HCT116 (cell line): ENCODE data around the gene POLG. TPM values are rescaled to one million over a fixed set of nuclear protein-coding genes. Genes with fewer than 3 reads are reported as not detected.
"Not testable (repeated sequence)": the region's sequence is repeated elsewhere in the genome, so short reads cannot be mapped to it uniquely, and the experiment has no call there.

Experiments used
- ATAC-seq: fragments of 200-7000 bp; cut with Tn5 transposase; 2 replicates; pipeline ENCODE4 v1.9.1; 2020; ENCODE audit warnings: mild to moderate bottlenecking, moderate library complexity
- BruUV-seq: library from RNA; stranded (reverse); fragments of 400-500 nt; replicated peaks from 2 replicates; lab custom pipeline; 2021; lab: Mats Ljungman, UMichigan
- CTCF ChIA-PET: fragments of 300-600 bp; sonication (Branson Sonifier 250); formaldehyde crosslinking; loops from one replicate; lab custom pipeline; 2021; ENCODE audit warnings: antibody characterized with exemption; lab: Charles Lee
- POLR2A ChIA-PET: fragments of 300-600, 350-600 bp; sonication (Branson Sonifier 250); formaldehyde crosslinking; loops from one replicate; lab custom pipeline; 2021; ENCODE audit warnings: antibody characterized with exemption; lab: Charles Lee
- RAD21 ChIA-PET, 2 experiments: fragments of 300-600 bp; sonication (Branson Sonifier 250); formaldehyde crosslinking; loops; one replicate each; lab custom pipeline; 2023; ENCODE audit warnings: low total read pairs in 2 of 2; ENCODE audit not compliant: uncharacterized antibody in 2 of 2, unreplicated experiment in 2 of 2, low non-redundant PET in 1 of 2; lab: Charles Lee
- DNase-seq: peaks from one replicate; pipeline ENCODE4 v3.0.0-alpha.2; 2010; ENCODE audit warnings: low read depth, low spot score
- H2AFZ ChIP-seq: fragments of 200-600 bp; shearing (Covaris generic), sonication (generic); 2 replicates; pipeline ENCODE4 v1.6.1; 2017; ENCODE audit warnings: low read depth, mixed run types, mixed read lengths, antibody characterized with exemption, low read length; ENCODE audit not compliant: poor library complexity, severe bottlenecking
- H3K27ac ChIP-seq: 2 replicates; pipeline ENCODE4 v1.5.1; 2012; ENCODE audit warnings: low read depth, low read length
- H3K27me3 ChIP-seq: fragments of 200-600 bp; sonication (generic); 2 replicates; pipeline ENCODE4 v1.6.1; 2016; ENCODE audit warnings: mixed run types, low read length, mixed read lengths; ENCODE audit not compliant: insufficient read depth
- H3K36me3 ChIP-seq, 2 experiments: fragments of 200-500 bp in 1 of 2; fragments of 200-600 bp in 1 of 2; sonication (Bioruptor generic) in 1 of 2; sonication (generic) in 1 of 2; 2 replicates each; pipeline versions ENCODE4 v1.5.1 to v1.6.1; 2014 to 2016; ENCODE audit warnings: low read length in 2 of 2, inconsistent platforms in 1 of 2, mixed read lengths in 1 of 2, mixed run types in 1 of 2; ENCODE audit not compliant: insufficient read depth in 2 of 2, control insufficient read depth in 1 of 2
- H3K4me1 ChIP-seq, 2 experiments: fragments of 200-600 bp in 1 of 2; sonication (generic) in 1 of 2; 2 replicates each; pipeline versions ENCODE4 v1.5.1 to v1.6.1; 2012 to 2017; ENCODE audit warnings: low read length in 2 of 2, inconsistent platforms in 1 of 2, mild to moderate bottlenecking in 1 of 2, mixed read lengths in 1 of 2, mixed run types in 1 of 2, moderate library complexity in 1 of 2; ENCODE audit not compliant: insufficient read depth in 2 of 2, control insufficient read depth in 1 of 2
- H3K4me2 ChIP-seq: fragments of 200-600 bp; sonication (generic); 2 replicates; pipeline ENCODE4 v1.6.1; 2017; ENCODE audit warnings: mixed run types, low read length, mixed read lengths
- H3K4me3 ChIP-seq, 2 experiments: fragments of 200-600 bp in 1 of 2; sonication (generic) in 1 of 2; replicated peaks in 1 of 2; 2 replicates each; pipeline ENCODE4 v1.5.1; 2011 to 2016; ENCODE audit warnings: low read length in 2 of 2, control low read depth in 1 of 2, low read depth in 1 of 2, mild to moderate bottlenecking in 1 of 2, mixed read lengths in 1 of 2, mixed run types in 1 of 2
- H3K79me2 ChIP-seq: fragments of 200-600 bp; sonication (generic); 2 replicates; pipeline ENCODE4 v1.6.1; 2017; ENCODE audit warnings: mild to moderate bottlenecking, mixed run types, low read length, moderate library complexity, mixed read lengths; ENCODE audit not compliant: insufficient read depth
- H3K9ac ChIP-seq: fragments of 200-600 bp; sonication (generic); 2 replicates; pipeline ENCODE4 v1.6.1; 2016; ENCODE audit warnings: low read length, mixed read lengths
- H3K9me2 ChIP-seq: fragments of 200-600 bp; sonication (generic), shearing (Covaris generic); 2 replicates; pipeline ENCODE4 v1.6.1; 2017; ENCODE audit warnings: mixed run types, mild to moderate bottlenecking, moderate library complexity; ENCODE audit not compliant: insufficient read depth
- H3K9me3 ChIP-seq, 2 experiments: fragments of 200-500 bp in 1 of 2; fragments of 200-600 bp in 1 of 2; sonication (Bioruptor generic) in 1 of 2; sonication (generic) in 1 of 2; 2 replicates each; pipeline ENCODE4 v1.6.1; 2014 to 2017; ENCODE audit warnings: low read length in 2 of 2, mixed read lengths in 2 of 2, inconsistent platforms in 1 of 2, low read depth in 1 of 2, mild to moderate bottlenecking in 1 of 2, mixed run types in 1 of 2, moderate library complexity in 1 of 2; ENCODE audit not compliant: control insufficient read depth in 1 of 2, insufficient read depth in 1 of 2
- H4K20me1 ChIP-seq: fragments of 200-600 bp; sonication (generic), shearing (Covaris generic); 2 replicates; pipeline ENCODE4 v1.6.1; 2017; ENCODE audit warnings: mixed run types, mild to moderate bottlenecking, moderate library complexity; ENCODE audit not compliant: insufficient read depth
- CBX3 ChIP-seq: IDR thresholded peaks from 2 replicates; pipeline ENCODE4 v1.6.1; 2012; ENCODE audit warnings: low read depth
- ELF1 ChIP-seq: IDR thresholded peaks from 2 replicates; pipeline ENCODE4 v1.6.1; 2012; ENCODE audit warnings: low read depth, borderline replicate concordance
- POLR2A ChIP-seq: IDR thresholded peaks from 2 replicates; pipeline ENCODE4 v1.7.0; 2011; ENCODE audit warnings: borderline replicate concordance; ENCODE audit not compliant: insufficient read depth, insufficient read length; ENCODE audit errors: extremely low read depth
- POLR2AphosphoS5 ChIP-seq: IDR thresholded peaks from 2 replicates; pipeline ENCODE4 v1.6.1; 2011; ENCODE audit warnings: mild to moderate bottlenecking, low read depth, low read length, moderate library complexity
- TCF7L2 ChIP-seq: IDR thresholded peaks from 2 replicates; pipeline ENCODE4 v1.7.0; 2011; ENCODE audit warnings: borderline replicate concordance, inconsistent platforms; ENCODE audit not compliant: insufficient read depth, insufficient read length; ENCODE audit errors: extremely low read depth
- ZNF274 ChIP-seq: fragments of 200-500 bp; sonication (Bioruptor generic); IDR thresholded peaks from 2 replicates; pipeline ENCODE4 v1.6.1; 2014; ENCODE audit warnings: mild to moderate bottlenecking, low read depth, low read length, inconsistent platforms
- intact Hi-C: fragments of 100-400 bp; cut with micrococcal nuclease; formaldehyde crosslinking; loops from 2 replicates; pipeline ENCODE4 v1.10.0; 2022
- microRNA-seq: library from miRNA; unstranded; fragments of <30 nt; microRNA quantifications from one replicate; pipeline ENCODE4, GENCODE V29; 2016; ENCODE audit warnings: borderline number of aligned reads
- total RNA-seq: library from RNA; stranded (reverse); gene quantifications from one replicate; pipeline ENCODE4 v1.2.1, GENCODE V29; 2021; ENCODE audit not compliant: unreplicated experiment

Gene POLG
- total RNA-seq, 1 experiment from 2014 or later = 72.7 TPM

- no peak for TF ChIP-seq ELF1
- no peak for TF ChIP-seq POLR2A
- no peak for TF ChIP-seq ZNF274
- TF ChIP-seq TCF7L2 = no peak
- no peak for TF ChIP-seq CBX3
- TF ChIP-seq POLR2AphosphoS5 = no peak
Measured at GRCh38 chr15:89278307-89278706, 56.3 kb downstream of the POLG start (continued).

- BruUV-seq, H3K9me3 ChIP-seq, ATAC-seq, H3K27ac ChIP-seq, H3K4me2 ChIP-seq, H3K79me2 ChIP-seq, H3K27me3 ChIP-seq, H3K9me2 ChIP-seq, H2AFZ ChIP-seq, H3K4me3 ChIP-seq, H3K9ac ChIP-seq, RAD21 ChIA-PET, intact Hi-C loops, DNase-seq, H4K20me1 ChIP-seq, POLR2A ChIA-PET, H3K4me1 ChIP-seq: not testable (repeated sequence)
- peaks cover 30 to 39% of the 10 kb centered on the region in 2 experiments for H3K36me3 ChIP-seq
- CTCF ChIA-PET = interaction anchor here (1.9 kb wide), 1 partner anchor 71 kb away, joined by 8 read pairs; no protein-coding TSS in a partner anchor
Measured at GRCh38 chr15:89277281-89277680, 57.3 kb downstream of the POLG start.

Small RNA genes lying within 50 kb of the gene (microRNA-seq; reads per million reads assigned to microRNA genes)
- gene MIR6766 (2.4 reads per million), gene MIR9-3 (7.3 reads per million, percentile 20 among the genes with 10 or more reads in this experiment)

Other genes with a start within 250 kb of the POLG start
- 40.8 TPM for gene ABHD2, start 246.4 kb downstream of the POLG start, total RNA-seq
- 0.12 TPM for gene RLBP1, start 113.2 kb downstream of the POLG start, total RNA-seq
- gene FANCI, start 90.8 kb downstream of the POLG start, total RNA-seq = 112 TPM
- not detected for gene RHCG, start 161.8 kb upstream of the POLG start, total RNA-seq
- 24.8 TPM for gene TICRR, start 240.6 kb upstream of the POLG start, total RNA-seq